ELR (cell line): Measurements from ENCODE around the gene PLCB1.
A peak's percentile ranks its signal among the peaks of the same experiment; 100 is the strongest.

ENCODE experiments used
- DNase-seq: peaks from one replicate; pipeline ENCODE4 v3.0.0-alpha.2; 2015; ENCODE audit warnings: low read depth

PLCB1 gene

DNA sequence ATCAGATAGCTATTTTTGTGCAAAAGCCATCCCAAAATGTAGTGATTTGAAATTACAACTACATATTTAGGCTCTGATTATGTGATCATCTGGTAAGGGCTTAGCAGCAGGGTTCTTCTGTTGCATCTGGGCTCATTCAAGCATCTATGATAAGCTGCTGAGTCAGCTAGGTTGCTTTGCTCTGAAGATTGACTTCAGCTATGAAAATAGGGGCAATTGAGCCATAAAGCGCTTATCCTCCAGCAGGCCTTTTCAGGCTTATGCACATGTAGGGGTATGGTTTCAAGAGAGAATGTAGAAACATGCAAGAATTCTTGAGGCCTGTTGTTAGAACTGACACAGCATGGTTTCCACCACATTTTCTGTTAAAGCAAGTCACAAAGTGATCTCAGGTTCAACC is 114.1 kb downstream of the PLCB1 start:
- DNase-seq: no peak

GRCh38 chr20:8246716-8247115 is 114.7 kb downstream of the PLCB1 start:
- no peak for DNase-seq

DNA sequence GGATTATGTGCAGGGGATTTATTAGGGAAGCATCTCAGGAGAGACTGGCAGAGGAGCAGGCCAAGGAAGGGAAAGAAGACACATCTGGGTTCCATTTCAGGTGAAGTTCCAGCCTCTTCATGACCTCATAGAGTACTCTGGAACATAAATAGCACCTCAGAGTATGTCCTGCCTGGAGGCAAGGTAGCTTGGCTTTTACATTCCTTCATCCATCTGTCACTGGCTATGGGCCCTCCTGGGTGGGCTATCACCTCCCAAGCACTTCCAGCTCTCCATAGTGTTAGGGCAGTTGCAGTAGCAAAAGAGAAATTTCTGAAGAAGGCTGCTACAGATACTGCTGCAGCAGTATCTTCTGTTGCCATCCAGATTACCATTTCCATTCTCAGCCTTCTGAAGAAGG is 116.0 kb downstream of the PLCB1 start:
- no peak for DNase-seq

DNA sequence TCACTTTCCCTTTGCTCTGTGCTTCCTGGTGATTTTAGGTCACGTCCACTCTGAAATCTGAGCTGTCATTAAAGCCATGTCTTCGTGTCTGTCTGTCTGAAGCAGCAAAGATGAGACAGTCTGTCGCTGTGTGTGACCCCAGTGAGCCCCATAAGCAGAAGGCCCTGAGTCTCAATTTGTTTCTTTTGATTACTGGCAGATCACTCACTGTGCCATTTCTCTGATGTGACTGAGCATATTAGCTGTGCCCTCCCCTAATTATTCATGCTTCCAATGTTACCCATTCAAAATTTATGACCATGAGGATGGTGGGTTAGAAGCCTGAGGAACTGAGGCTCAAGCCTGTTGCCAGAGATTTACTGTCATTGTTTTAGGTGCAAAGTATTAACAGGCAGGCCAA is 117.6 kb downstream of the PLCB1 start:
- DNase-seq: no peak

GRCh38 chr20:8250539-8251200 is 118.6 kb downstream of the PLCB1 start:
- no peak for DNase-seq

- no peak for DNase-seq
These were observed 119.1 kb downstream of the PLCB1 start for GRCh38 chr20:8251201-8251575.

DNA sequence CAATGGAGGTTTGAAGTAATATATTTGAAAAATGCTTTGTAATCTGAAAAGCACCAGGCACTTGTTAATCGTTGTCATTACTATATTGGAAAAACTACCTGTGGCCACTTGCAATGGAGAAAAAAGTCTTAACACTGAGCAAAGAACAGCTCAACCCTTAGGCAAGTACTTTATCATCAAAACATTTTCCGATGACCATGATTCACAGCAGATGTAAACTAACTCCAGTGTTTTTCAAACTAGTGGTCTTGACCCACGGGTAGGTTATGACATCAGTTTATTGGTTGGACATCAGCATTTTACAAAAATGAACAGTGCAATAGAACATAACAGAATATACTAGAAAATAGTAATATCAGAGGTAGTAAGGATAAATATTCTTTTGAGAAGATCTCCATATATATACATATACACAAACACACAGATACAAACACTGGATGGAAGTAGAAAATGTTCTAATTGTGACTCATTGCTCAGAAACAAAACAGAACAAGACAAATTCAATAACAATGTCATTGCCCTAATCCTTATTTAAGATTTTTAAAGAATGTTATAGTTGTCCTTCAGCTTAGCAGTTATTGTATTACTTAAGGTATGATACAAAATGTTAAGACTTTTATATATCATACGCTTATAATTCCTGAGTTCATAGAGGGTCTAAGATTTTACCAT is 123.0 kb downstream of the PLCB1 start:
- DNase-seq: peak; percentile 49

GRCh38 chr20:8255945-8256632 is 124.0 kb downstream of the PLCB1 start:
- DNase-seq: no peak

DNA sequence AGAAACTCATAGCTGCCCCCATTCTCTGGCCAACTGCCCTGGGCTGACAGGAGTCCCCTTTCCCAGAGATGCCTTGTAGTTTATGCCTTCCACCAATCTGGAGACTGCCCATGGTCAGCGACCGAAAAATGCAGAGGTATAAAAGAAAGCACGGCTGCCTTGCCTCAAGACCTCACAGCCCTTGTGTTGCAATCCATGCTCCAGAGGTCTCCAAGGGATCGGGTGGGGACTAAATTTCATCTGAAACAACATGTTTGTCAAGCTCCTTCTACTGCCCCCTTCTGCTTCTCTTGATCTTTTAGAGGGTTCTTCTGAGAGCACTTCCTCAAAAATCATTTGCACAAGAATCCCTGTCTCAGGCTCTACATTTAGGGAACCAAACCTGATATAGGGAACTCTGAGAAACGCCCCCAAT is 128.8 kb downstream of the PLCB1 start:
- no peak for DNase-seq

- no peak for DNase-seq
These were observed 130.7 kb downstream of the PLCB1 start for GRCh38 chr20:8262721-8263120.

DNA sequence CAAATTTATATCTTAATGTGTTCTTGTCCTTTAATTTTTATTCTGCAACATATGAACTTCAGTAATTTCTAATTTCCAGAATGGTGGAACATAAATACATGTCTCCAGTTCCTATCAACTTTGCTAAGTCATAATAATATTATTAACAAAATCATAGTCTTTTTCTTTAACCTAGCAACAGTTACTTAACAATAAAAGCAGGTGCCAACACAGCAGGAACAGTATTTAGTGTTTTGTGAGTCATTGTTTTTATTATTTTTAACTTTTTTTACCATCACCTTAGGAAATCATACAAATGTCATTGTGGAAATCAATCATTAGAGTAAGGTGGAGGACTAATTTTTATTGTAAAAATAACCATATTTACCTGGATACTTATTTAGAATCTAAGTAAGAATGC is 133.5 kb downstream of the PLCB1 start:
- DNase-seq: no peak

DNA sequence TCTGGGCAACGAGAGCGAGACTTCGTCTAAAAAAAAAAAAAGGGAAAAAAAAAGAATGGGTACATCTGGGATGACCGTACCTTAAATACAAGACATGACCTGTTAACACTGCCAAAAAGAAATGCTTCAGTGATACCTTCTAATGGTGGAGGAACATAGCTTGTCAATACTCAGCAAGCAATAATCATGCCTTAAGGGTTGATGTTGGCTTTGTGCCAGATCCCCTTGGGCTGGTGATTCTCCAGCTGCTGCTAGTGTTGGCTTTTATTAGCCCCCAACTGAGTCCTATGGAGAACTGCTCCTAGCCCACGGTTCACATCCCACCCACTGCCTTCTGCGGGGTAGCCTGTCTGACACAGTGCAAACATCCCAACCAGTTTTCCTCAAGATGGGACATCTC is 134.9 kb downstream of the PLCB1 start:
- no peak for DNase-seq

DNA sequence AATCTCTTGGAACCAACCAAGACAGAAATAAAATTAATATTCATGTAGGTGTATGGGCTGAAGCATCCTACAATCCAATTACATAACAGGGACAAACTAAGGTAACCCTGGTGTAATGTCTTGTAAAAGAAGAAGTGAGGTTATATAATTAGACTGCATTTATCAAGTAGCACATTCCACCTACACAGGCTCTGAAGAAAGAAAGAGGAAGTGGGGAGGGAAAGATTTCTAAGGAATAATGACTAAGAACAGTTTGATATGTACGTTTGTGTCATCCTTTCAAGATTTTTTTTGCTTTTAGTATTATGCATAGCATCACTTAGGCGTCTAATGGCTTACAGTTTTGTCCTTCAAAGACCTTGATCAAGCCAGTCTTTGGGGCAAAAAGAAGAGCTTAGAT is 139.7 kb downstream of the PLCB1 start:
- DNase-seq: no peak

GRCh38 chr20:8272766-8273165 is 140.7 kb downstream of the PLCB1 start:
- DNase-seq: no peak

DNA sequence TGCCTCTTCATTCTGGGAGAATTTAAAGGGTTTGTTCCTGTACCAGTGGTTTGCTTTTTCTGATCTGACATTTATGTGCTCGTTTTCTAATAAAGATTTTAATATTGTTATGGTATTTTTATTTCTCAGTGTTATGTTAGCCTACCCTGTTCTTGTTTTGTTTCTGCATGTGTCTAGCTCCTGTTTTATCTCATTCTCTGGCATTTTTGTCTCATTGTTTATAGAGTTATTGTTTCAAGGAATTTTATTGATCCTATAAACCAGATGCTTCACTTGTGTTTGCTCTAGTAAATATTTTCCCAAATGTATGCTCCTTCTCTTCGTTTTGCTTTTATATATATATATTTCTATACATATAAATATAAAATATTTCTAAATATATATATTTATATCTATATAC is 152.8 kb downstream of the PLCB1 start:
- no peak for DNase-seq

GRCh38 chr20:8287340-8287739 is 155.3 kb downstream of the PLCB1 start:
- no peak for DNase-seq

- no peak for DNase-seq
These were observed 159.1 kb downstream of the PLCB1 start for GRCh38 chr20:8291200-8291599.

- DNase-seq: no peak
These were observed 159.8 kb downstream of the PLCB1 start for GRCh38 chr20:8291873-8292272.

- DNase-seq: no peak
These were observed 160.7 kb downstream of the PLCB1 start for GRCh38 chr20:8292793-8293192.

DNA sequence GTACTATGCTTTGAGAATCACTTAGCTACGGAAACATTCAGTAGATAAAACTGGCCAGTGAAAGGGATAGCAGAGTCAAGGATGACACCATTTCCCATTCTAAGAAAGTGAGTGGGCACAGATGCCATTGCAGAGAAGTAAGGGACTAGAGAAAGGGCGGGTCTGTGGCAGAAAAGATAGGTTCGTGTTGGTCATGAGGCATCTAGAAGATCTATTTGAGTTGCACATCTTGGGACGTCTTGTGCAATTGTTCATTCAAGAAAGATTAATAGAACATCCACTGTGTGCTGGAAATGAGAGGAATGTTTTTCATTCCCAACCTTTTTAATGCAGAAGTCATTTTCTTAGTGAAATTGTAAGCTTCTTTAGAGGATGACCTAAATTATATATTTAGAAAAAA is 161.7 kb downstream of the PLCB1 start:
- no peak for DNase-seq

DNA sequence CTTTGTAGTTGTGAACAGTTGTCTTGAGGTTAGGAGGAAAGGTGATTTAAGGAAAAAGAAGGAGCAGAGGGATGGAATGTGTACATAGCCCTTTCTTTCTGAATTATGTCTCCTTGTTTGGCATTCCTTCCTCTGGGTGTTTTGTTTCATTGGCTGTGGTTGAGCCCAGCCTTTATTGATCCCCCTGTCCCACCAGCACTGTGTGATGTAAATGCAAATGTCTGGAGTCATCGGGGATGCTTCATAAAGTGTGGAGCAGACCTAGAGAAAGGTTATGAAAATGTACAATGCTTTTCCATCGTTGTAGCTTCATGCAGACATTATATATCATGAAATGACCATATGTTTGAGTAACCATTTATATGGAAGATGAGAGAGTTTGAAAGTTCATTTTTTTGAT is 164.5 kb downstream of the PLCB1 start:
- DNase-seq: no peak

- DNase-seq: no peak
These were observed 166.5 kb downstream of the PLCB1 start for GRCh38 chr20:8298426-8299043.

DNA sequence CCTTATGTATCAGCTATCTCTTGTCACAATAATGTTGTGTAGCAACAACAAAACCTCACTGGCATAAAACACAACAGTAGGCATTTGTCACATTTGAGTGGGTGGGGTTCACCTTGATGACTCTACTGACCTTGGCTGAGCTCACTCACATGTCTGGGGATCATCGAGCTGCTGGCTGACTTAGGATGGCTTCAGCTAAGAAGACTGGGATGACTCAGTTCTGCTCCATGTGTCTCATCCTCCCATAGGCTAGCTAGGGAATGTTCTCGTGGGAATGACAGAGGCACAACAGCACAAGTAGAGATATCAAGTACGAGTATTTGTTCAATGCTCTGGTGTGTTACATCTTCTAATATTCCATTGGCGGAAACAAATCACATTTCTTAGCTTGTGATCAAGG is 167.9 kb downstream of the PLCB1 start:
- DNase-seq: peak; percentile 28
